Fibroblast of lung (primary cell): ENCODE measurements around the gene FAM174B. TPM values are rescaled to one million over a fixed set of nuclear protein-coding genes. Genes with fewer than 3 reads are reported as not detected.

Experiments
- DNase-seq, 2 donors: peaks; one replicate each; pipeline versions ENCODE4 v3.0.0 to v3.0.0-alpha.2; 2010; ENCODE audit warnings: low read depth in 2 of 2
- H2AFZ ChIP-seq: 2 replicates; pipeline ENCODE4 v1.5.1; 2012; ENCODE audit warnings: low read length, control low read depth, inconsistent platforms
- H3K27ac ChIP-seq: 2 replicates; pipeline ENCODE4 v1.5.1; 2011; ENCODE audit warnings: low read length, control low read depth; ENCODE audit not compliant: insufficient read depth
- H3K27me3 ChIP-seq: 2 replicates; pipeline ENCODE4 v1.5.1; 2011; ENCODE audit warnings: mild to moderate bottlenecking, low read length; ENCODE audit not compliant: control insufficient read depth, insufficient read depth
- H3K36me3 ChIP-seq: 2 replicates; pipeline ENCODE4 v1.5.1; 2011; ENCODE audit warnings: low read length; ENCODE audit not compliant: control insufficient read depth, insufficient read depth
- H3K4me1 ChIP-seq: 2 replicates; pipeline ENCODE4 v1.5.1; 2011; ENCODE audit warnings: low read length; ENCODE audit not compliant: control insufficient read depth, insufficient read depth; ENCODE audit errors: extremely low read depth
- H3K4me2 ChIP-seq: 2 replicates; pipeline ENCODE4 v1.5.1; 2011; ENCODE audit warnings: low read length, control low read depth; ENCODE audit not compliant: insufficient read depth; ENCODE audit errors: extremely low read depth
- H3K4me3 ChIP-seq, 4 experiments: fragments of 200-600 bp in 1 of 4; sonication (generic) in 1 of 4; replicated peaks in 1 of 4; 2 replicates each; pipeline ENCODE4 v1.5.1; 2011 to 2016; ENCODE audit warnings: low read length in 4 of 4, low read depth in 3 of 4, mild to moderate bottlenecking in 3 of 4, control low read depth in 2 of 4, inconsistent platforms in 1 of 4, mixed read lengths in 1 of 4; ENCODE audit not compliant: insufficient read depth in 1 of 4; ENCODE audit errors: control extremely low read depth in 1 of 4
- H3K79me2 ChIP-seq: 2 replicates; pipeline ENCODE4 v1.5.1; 2012; ENCODE audit warnings: mild to moderate bottlenecking, low read length, inconsistent platforms; ENCODE audit not compliant: control insufficient read depth, insufficient read depth
- H3K9ac ChIP-seq: 2 replicates; pipeline ENCODE4 v1.5.1; 2011; ENCODE audit warnings: mild to moderate bottlenecking, low read length, control low read depth; ENCODE audit not compliant: insufficient read depth
- H3K9me3 ChIP-seq: 2 replicates; pipeline ENCODE4 v1.5.1; 2012; ENCODE audit warnings: low read depth, low read length; ENCODE audit not compliant: control insufficient read depth, insufficient read depth
- H4K20me1 ChIP-seq: 2 replicates; pipeline ENCODE4 v1.5.1; 2011; ENCODE audit warnings: low read length; ENCODE audit not compliant: control insufficient read depth, insufficient read depth; ENCODE audit errors: extremely low read depth
- CTCF ChIP-seq, 2 donors: IDR thresholded peaks in 1 of 2; conservative IDR thresholded peaks in 1 of 2; 1 replicate in 1 of 2; 2 replicates in 1 of 2; pipeline ENCODE4 v1.5.1; 2011 to 2012; ENCODE audit warnings: low read length in 2 of 2, control low read depth in 1 of 2, inconsistent platforms in 1 of 2, low read depth in 1 of 2, mild to moderate bottlenecking in 1 of 2
- EZH2 ChIP-seq: IDR thresholded peaks from 2 replicates; pipeline ENCODE4 v1.5.1; 2012; ENCODE audit warnings: low read length, control low read depth, mild to moderate bottlenecking; ENCODE audit errors: missing control alignments
- polyA plus RNA-seq, 2 donors: library from polyadenylated mRNA; depleted of rRNA in 1 of 2; stranded (reverse) in 1 of 2; unstranded in 1 of 2; fragments of >200 nt; gene quantifications; 2 replicates each; pipeline ENCODE4 v1.2.1, GENCODE V29; 2011 to 2012; ENCODE audit warnings: missing spikeins in 1 of 2
- total RNA-seq: library from RNA; depleted of rRNA; stranded (reverse); fragments of >200 nt; gene quantifications from 2 replicates; pipeline ENCODE4 v1.2.1, GENCODE V29; 2014

FAM174B gene
- total and polyA plus RNA-seq, 2 donors (not counting 1 experiment from before 2014, with no cell fraction given) = 0.87 to 2.8 TPM

GRCh38 chr15:92627014-92627413 is 28.6 kb downstream of the FAM174B start:
- Histone ChIP-seq H3K9me3 (no peaks in the 10 kb centered on the region), H3K4me3 (no peak overlapping the region), H3K4me1 (no peaks in the 10 kb centered on the region), H3K36me3 (no peaks in the 10 kb centered on the region), H3K79me2 (no peaks in the 10 kb centered on the region), H3K9ac (no peak overlapping the region), H2AFZ (no peak overlapping the region), H4K20me1 (no peaks in the 10 kb centered on the region), H3K4me2 (no peak overlapping the region), H3K27me3 (no peaks in the 10 kb centered on the region), H3K27ac (no peak overlapping the region)
- no peak for TF ChIP-seq EZH2
- TF ChIP-seq CTCF (conservative IDR thresholded peaks at IDR 0.05 in 1 of 2, IDR thresholded peaks at IDR 0.05 in 1 of 2; ENCODE audit: low read depth in 1 of 2, low read length in 2 of 2) = no peak
- no peak for DNase-seq

- Histone ChIP-seq H3K9ac (no peak overlapping the region), H3K4me3 (no peak overlapping the region), H3K4me2 (no peak overlapping the region), H3K4me1 (no peaks in the 10 kb centered on the region), H3K79me2 (no peaks in the 10 kb centered on the region), H3K27ac (no peak overlapping the region), H2AFZ (no peak overlapping the region), H4K20me1 (no peaks in the 10 kb centered on the region), H3K9me3 (no peaks in the 10 kb centered on the region), H3K36me3 (no peaks in the 10 kb centered on the region), H3K27me3 (no peaks in the 10 kb centered on the region)
- no peak for TF ChIP-seq CTCF (conservative IDR thresholded peaks at IDR 0.05 in 1 of 2, IDR thresholded peaks at IDR 0.05 in 1 of 2; ENCODE audit: low read depth in 1 of 2, low read length in 2 of 2)
- no peak for TF ChIP-seq EZH2
- DNase-seq = peak; percentile 76 to 90
Measured at GRCh38 chr15:92625251-92625980, 30.2 kb downstream of the FAM174B start.

- H3K4me1 ChIP-seq = no peaks in the 10 kb centered on the region
- no peak overlapping the region for H3K27ac ChIP-seq
- no peak overlapping the region for H3K4me3 ChIP-seq
- no peak overlapping the region for H3K4me2 ChIP-seq
- DNase-seq = peak in 1 of 2 donors; percentile 33
- no peaks in the 10 kb centered on the region for H3K9me3 ChIP-seq
- no peak overlapping the region for H2AFZ ChIP-seq
- no peaks in the 10 kb centered on the region for H3K27me3 ChIP-seq
- no peak for TF ChIP-seq EZH2
- no peak for TF ChIP-seq CTCF (conservative IDR thresholded peaks at IDR 0.05 in 1 of 2, IDR thresholded peaks at IDR 0.05 in 1 of 2; ENCODE audit: low read depth in 1 of 2, low read length in 2 of 2)
- no peaks in the 10 kb centered on the region for H3K79me2 ChIP-seq
- no peaks in the 10 kb centered on the region for H4K20me1 ChIP-seq
- no peak overlapping the region for H3K9ac ChIP-seq
- H3K36me3 ChIP-seq = no peaks in the 10 kb centered on the region
Measured at GRCh38 chr15:92624401-92624991, 31.1 kb downstream of the FAM174B start.
